ENCODE data around the gene COA3.

COA3 gene

GRCh38 chr17:42779304-42779935, 19.1 kb downstream of the COA3 start:
- H3K27me3 ChIP-seq (replicated peaks in 2 of 5; ENCODE audit: control insufficient read depth in 4 of 5, insufficient read depth in 5 of 5, low read length in 4 of 5): peaks cover 0 to 52% (median 25%) of the 10 kb centered on the region in 5 experiments
- H3K4me1 ChIP-seq (ENCODE audit: control extremely low read depth in 1 of 4, control insufficient read depth in 4 of 4, insufficient read depth in 4 of 4, low read length in 3 of 4): peaks cover 0 to 28% (median 19%) of the 10 kb centered on the region in 4 experiments
- peaks cover 2 to 37% (median 25%) of the 10 kb centered on the region in 4 experiments for H3K36me3 ChIP-seq (ENCODE audit: control insufficient read depth in 4 of 4, insufficient read depth in 4 of 4, low read length in 3 of 4)
- no peak for DNase-seq
- CTCF ChIA-PET: no interaction called here
- 100% methylated on average over 1 of the region's 3 CpGs for WGBS (ENCODE audit: insufficient coverage)
- no peaks in the 10 kb centered on the region for H3K9me3 ChIP-seq (ENCODE audit: control extremely low read depth in 1 of 5, control insufficient read depth in 4 of 5, insufficient read depth in 2 of 5, low read depth in 1 of 5, low read length in 4 of 5)
- H3K27ac ChIP-seq (ENCODE audit: insufficient read depth in 1 of 2, low read depth in 1 of 2, low read length in 2 of 2, poor library complexity in 1 of 2, severe bottlenecking in 2 of 2): peak overlapping the region in 1 of 2 experiments; percentile 34
- POLR2A ChIA-PET: interaction anchor here (1.1 kb wide), 1 partner anchor 16 kb away, joined by 3 read pairs; no protein-coding TSS in a partner anchor
- H3K4me3 ChIP-seq (ENCODE audit: control insufficient read depth in 1 of 7, extremely low read depth in 1 of 7, insufficient read depth in 4 of 7, low read depth in 2 of 7, low read length in 6 of 7): no peak overlapping the region

- peaks cover 0 to 43% (median 18%) of the 10 kb centered on the region in 5 experiments for H3K27me3 ChIP-seq (replicated peaks in 2 of 5; ENCODE audit: control insufficient read depth in 4 of 5, insufficient read depth in 5 of 5, low read length in 4 of 5)
- POLR2A ChIA-PET: no interaction called here
- CTCF ChIA-PET: interaction anchor here (0.8 to 1.4 kb wide), 2 partner anchors 15 to 57 kb away, joined by 3 read pairs; no protein-coding TSS in a partner anchor
Observed at GRCh38 chr17:42778570-42778969, 19.9 kb downstream of the COA3 start.

DNA sequence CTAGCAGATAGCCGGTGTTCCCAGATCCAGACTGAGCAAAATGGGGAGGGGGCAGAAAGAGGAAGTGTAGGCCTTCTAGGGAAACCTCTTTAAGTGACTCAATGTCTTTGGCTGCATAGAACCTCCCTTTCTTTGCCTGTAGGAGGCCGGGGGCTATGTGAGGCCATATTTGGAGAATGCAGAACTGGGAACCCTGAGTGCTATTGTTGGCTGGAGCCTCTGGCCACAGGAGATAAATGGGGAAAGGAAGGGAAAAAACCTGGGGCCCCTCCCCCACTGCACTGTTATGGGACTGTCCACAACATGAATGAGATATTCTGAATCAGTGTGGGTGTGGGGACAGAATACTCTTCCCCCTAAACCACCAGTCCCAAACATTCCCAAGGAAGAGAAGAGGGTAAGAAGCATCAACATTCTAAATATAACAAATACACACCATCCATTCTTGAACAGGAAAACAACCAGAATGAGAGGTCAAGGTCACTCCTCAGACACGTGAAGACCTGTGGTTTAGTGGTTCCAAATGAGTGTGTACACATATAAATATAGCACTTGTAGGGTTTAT, 22.9 kb downstream of the COA3 start:
- H3K9me3 ChIP-seq (ENCODE audit: control extremely low read depth in 1 of 5, control insufficient read depth in 4 of 5, insufficient read depth in 2 of 5, low read depth in 1 of 5, low read length in 4 of 5): no peaks in the 10 kb centered on the region
- H3K27me3 ChIP-seq (replicated peaks in 2 of 5; ENCODE audit: control insufficient read depth in 4 of 5, insufficient read depth in 5 of 5, low read length in 4 of 5): peaks cover 0 to 14% (median 0%) of the 10 kb centered on the region in 5 experiments
- H3K4me3 ChIP-seq (ENCODE audit: control insufficient read depth in 1 of 7, extremely low read depth in 1 of 7, insufficient read depth in 4 of 7, low read depth in 2 of 7, low read length in 6 of 7): no peak overlapping the region
- ChIA-PET CTCF (no interaction called here), POLR2A (no interaction called here)
- peak overlapping the region in 1 of 2 experiments; percentile 3 for H3K27ac ChIP-seq (ENCODE audit: insufficient read depth in 1 of 2, low read depth in 1 of 2, low read length in 2 of 2, poor library complexity in 1 of 2, severe bottlenecking in 2 of 2)
- peaks cover 2 to 37% (median 25%) of the 10 kb centered on the region in 4 experiments for H3K36me3 ChIP-seq (ENCODE audit: control insufficient read depth in 4 of 4, insufficient read depth in 4 of 4, low read length in 3 of 4)
- peak in 2 of 3 donors; percentile 59 to 68 for DNase-seq
- peaks cover 0 to 22% (median 19%) of the 10 kb centered on the region in 4 experiments for H3K4me1 ChIP-seq (ENCODE audit: control extremely low read depth in 1 of 4, control insufficient read depth in 4 of 4, insufficient read depth in 4 of 4, low read length in 3 of 4)
- WGBS (ENCODE audit: insufficient coverage): 85% methylated on average over 3 of the region's 3 CpGs

More at GRCh38 chr17:42778570-42778969, 19.9 kb downstream of the COA3 start:
- Histone ChIP-seq H3K4me1 (ENCODE audit: control extremely low read depth in 1 of 4, control insufficient read depth in 4 of 4, insufficient read depth in 4 of 4, low read length in 3 of 4) (peaks cover 0 to 26% (median 20%) of the 10 kb centered on the region in 4 experiments), H3K9me3 (ENCODE audit: control extremely low read depth in 1 of 5, control insufficient read depth in 4 of 5, insufficient read depth in 2 of 5, low read depth in 1 of 5, low read length in 4 of 5) (no peaks in the 10 kb centered on the region), H3K36me3 (ENCODE audit: control insufficient read depth in 4 of 4, insufficient read depth in 4 of 4, low read length in 3 of 4) (peaks cover 2 to 37% (median 25%) of the 10 kb centered on the region in 4 experiments), H3K27ac (ENCODE audit: insufficient read depth in 1 of 2, low read depth in 1 of 2, low read length in 2 of 2, poor library complexity in 1 of 2, severe bottlenecking in 2 of 2) (no peak overlapping the region), H3K4me3 (ENCODE audit: control insufficient read depth in 1 of 7, extremely low read depth in 1 of 7, insufficient read depth in 4 of 7, low read depth in 2 of 7, low read length in 6 of 7) (no peak overlapping the region)
- DNase-seq: no peak
- WGBS (ENCODE audit: insufficient coverage): 97% methylated on average over 3 of the region's 5 CpGs

DNA sequence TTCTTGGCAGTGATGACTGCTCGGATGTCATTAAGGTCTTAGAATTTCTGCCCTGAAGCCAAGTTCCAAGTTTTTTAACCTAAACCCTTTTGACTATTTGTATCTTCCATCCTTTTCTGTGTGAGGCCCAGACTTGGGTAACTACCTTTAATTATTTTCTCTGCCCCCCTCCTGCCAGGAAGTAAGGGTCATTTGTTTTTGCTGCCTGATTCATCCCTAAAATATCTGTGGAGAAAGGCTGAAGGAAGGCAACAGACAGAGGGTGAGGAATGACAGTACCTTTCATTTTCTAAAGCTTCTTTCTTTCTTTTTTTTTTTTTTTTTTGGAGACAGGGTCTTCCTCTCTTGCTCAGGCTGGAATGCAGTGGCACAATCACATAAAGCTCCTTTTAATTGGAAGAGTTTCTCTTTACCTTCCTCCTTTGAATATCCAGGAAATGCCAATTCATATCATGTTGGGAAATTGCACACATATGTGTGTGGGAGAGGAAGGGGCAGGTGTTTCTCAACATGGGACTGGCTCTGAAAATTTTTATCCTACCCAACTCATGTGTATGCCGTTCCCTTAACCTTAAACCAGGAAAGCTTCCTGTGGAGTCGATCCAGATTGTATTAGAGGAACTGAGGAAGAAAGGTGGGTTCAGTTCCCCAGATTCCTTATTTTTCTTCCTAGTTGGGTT, 24.3 kb downstream of the COA3 start:
- Histone ChIP-seq H3K4me3 (ENCODE audit: control insufficient read depth in 1 of 7, extremely low read depth in 1 of 7, insufficient read depth in 4 of 7, low read depth in 2 of 7, low read length in 6 of 7) (peak overlapping the region; percentile 79 to 99 (median 91)), H3K27ac (ENCODE audit: insufficient read depth in 1 of 2, low read depth in 1 of 2, low read length in 2 of 2, poor library complexity in 1 of 2, severe bottlenecking in 2 of 2) (peak overlapping the region in 1 of 2 experiments; percentile 80), H3K4me1 (ENCODE audit: control extremely low read depth in 1 of 4, control insufficient read depth in 4 of 4, insufficient read depth in 4 of 4, low read length in 3 of 4) (peaks cover 0 to 15% (median 14%) of the 10 kb centered on the region in 4 experiments), H3K9me3 (ENCODE audit: control extremely low read depth in 1 of 5, control insufficient read depth in 4 of 5, insufficient read depth in 2 of 5, low read depth in 1 of 5, low read length in 4 of 5) (no peaks in the 10 kb centered on the region), H3K27me3 (replicated peaks in 2 of 5; ENCODE audit: control insufficient read depth in 4 of 5, insufficient read depth in 5 of 5, low read length in 4 of 5) (peaks cover 0 to 2% (median 0%) of the 10 kb centered on the region in 5 experiments), H3K36me3 (ENCODE audit: control insufficient read depth in 4 of 4, insufficient read depth in 4 of 4, low read length in 3 of 4) (peaks cover 1 to 31% (median 20%) of the 10 kb centered on the region in 4 experiments)
- WGBS (ENCODE audit: insufficient coverage): 88% methylated on average over 1 of the region's 3 CpGs
- ChIA-PET CTCF (interaction anchor here (0.8 to 2.2 kb wide), 3 partner anchors 11 to 31 kb away, joined by 3 to 10 read pairs (median 3); partner anchors contain the start of gene RAMP2), POLR2A (interaction anchor here (0.6 to 1.3 kb wide), 3 partner anchors 12 to 176 kb away, joined by 3 to 6 read pairs (median 4); no protein-coding TSS in a partner anchor)
- no peak for DNase-seq

DNA sequence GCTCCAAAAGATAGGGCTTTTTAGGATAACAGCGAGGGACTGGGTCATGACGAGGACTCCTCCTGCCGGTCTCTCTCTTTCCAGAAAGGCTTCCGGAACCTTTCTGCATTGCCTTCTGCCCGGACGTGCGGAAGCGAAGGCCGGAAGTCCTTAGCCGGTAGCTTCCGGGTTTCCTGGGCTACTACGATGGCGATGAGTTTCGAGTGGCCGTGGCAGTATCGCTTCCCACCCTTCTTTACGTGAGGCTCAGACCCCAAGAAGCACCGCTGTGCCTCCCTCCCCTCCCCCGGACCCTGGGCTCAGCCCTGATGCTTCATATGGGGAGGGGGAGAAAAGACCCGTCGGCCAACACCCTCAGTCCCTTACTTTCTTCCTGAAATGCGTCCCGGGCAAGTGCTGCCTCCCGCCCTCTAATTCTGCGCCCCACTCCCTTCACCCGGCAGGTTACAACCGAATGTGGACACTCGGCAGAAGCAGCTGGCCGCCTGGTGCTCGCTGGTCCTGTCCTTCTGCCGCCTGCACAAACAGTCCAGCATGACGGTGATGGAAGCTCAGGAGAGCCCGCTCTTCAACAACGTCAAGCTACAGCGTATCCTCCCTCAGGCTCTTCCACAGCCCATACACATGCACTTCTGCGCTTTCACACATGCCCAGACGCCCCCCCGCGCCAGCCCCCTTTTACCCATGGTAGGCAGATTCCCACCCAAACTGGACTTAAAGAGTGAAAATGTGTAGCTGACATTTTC, 25.0 kb downstream of the COA3 start, which contains the start of gene VPS25:
Gene VPS25, plus strand, starts transcription at position 160 of the 746 bp plus-strand sequence. Its CDS starts 27 bp downstream, at position 187.
- Histone ChIP-seq H3K9me3 (ENCODE audit: control extremely low read depth in 1 of 5, control insufficient read depth in 4 of 5, insufficient read depth in 2 of 5, low read depth in 1 of 5, low read length in 4 of 5) (no peaks in the 10 kb centered on the region), H3K4me1 (ENCODE audit: control extremely low read depth in 1 of 4, control insufficient read depth in 4 of 4, insufficient read depth in 4 of 4, low read length in 3 of 4) (peaks cover 0 to 15% (median 14%) of the 10 kb centered on the region in 4 experiments), H3K36me3 (ENCODE audit: control insufficient read depth in 4 of 4, insufficient read depth in 4 of 4, low read length in 3 of 4) (peaks cover 0 to 24% (median 14%) of the 10 kb centered on the region in 4 experiments), H3K4me3 (ENCODE audit: control insufficient read depth in 1 of 7, extremely low read depth in 1 of 7, insufficient read depth in 4 of 7, low read depth in 2 of 7, low read length in 6 of 7) (peak within 1 kb of the TSS; percentile 79 to 99 (median 91)), H3K27ac (ENCODE audit: insufficient read depth in 1 of 2, low read depth in 1 of 2, low read length in 2 of 2, poor library complexity in 1 of 2, severe bottlenecking in 2 of 2) (peak within 1 kb of the TSS in 1 of 2 experiments; percentile 80), H3K27me3 (replicated peaks in 2 of 5; ENCODE audit: control insufficient read depth in 4 of 5, insufficient read depth in 5 of 5, low read length in 4 of 5) (no peaks in the 10 kb centered on the region)
- peak; percentile 43 to 58 (median 51) for DNase-seq
- ChIA-PET POLR2A (interaction anchor here (0.6 to 1.3 kb wide), 5 partner anchors 12 to 177 kb away, joined by 3 to 6 read pairs (median 4); partner anchors contain the start of gene BECN1), CTCF (interaction anchor here (0.8 to 2.2 kb wide), 5 partner anchors 10 to 195 kb away, joined by 3 to 10 read pairs (median 3); partner anchors contain the start of gene RAMP2)
- 3% methylated on average over 18 of the region's 39 CpGs for WGBS (ENCODE audit: insufficient coverage)

GRCh38 chr17:42772945-42773289, 25.6 kb downstream of the COA3 start:
- H3K4me3 ChIP-seq (ENCODE audit: control insufficient read depth in 1 of 7, extremely low read depth in 1 of 7, insufficient read depth in 4 of 7, low read depth in 2 of 7, low read length in 6 of 7): peak overlapping the region; percentile 79 to 99 (median 91)
- DNase-seq: no peak
- H3K27me3 ChIP-seq (replicated peaks in 2 of 5; ENCODE audit: control insufficient read depth in 4 of 5, insufficient read depth in 5 of 5, low read length in 4 of 5): peaks cover 0 to under 1% (median 0%) of the 10 kb centered on the region in 5 experiments
- ChIA-PET CTCF (interaction anchor here (0.8 to 2.2 kb wide), 5 partner anchors 9 to 194 kb away, joined by 3 to 10 read pairs (median 3); partner anchors contain the start of gene RAMP2), POLR2A (interaction anchor here (0.6 to 1.3 kb wide), 3 partner anchors 13 to 57 kb away, joined by 3 to 6 read pairs (median 4); partner anchors contain the start of gene BECN1)
- H3K27ac ChIP-seq (ENCODE audit: insufficient read depth in 1 of 2, low read depth in 1 of 2, low read length in 2 of 2, poor library complexity in 1 of 2, severe bottlenecking in 2 of 2): peak overlapping the region in 1 of 2 experiments; percentile 80
- 3% methylated on average over 3 of the region's 3 CpGs for WGBS (ENCODE audit: insufficient coverage)
- H3K4me1 ChIP-seq (ENCODE audit: control extremely low read depth in 1 of 4, control insufficient read depth in 4 of 4, insufficient read depth in 4 of 4, low read length in 3 of 4): peaks cover 0 to 15% (median 14%) of the 10 kb centered on the region in 4 experiments
- no peaks in the 10 kb centered on the region for H3K9me3 ChIP-seq (ENCODE audit: control extremely low read depth in 1 of 5, control insufficient read depth in 4 of 5, insufficient read depth in 2 of 5, low read depth in 1 of 5, low read length in 4 of 5)
- peaks cover 0 to 19% (median 12%) of the 10 kb centered on the region in 4 experiments for H3K36me3 ChIP-seq (ENCODE audit: control insufficient read depth in 4 of 4, insufficient read depth in 4 of 4, low read length in 3 of 4)

All from common myeloid progenitor, CD34-positive (primary cell).